ENCODE measurements around the gene IL1RAPL1.

Gene IL1RAPL1

DNA sequence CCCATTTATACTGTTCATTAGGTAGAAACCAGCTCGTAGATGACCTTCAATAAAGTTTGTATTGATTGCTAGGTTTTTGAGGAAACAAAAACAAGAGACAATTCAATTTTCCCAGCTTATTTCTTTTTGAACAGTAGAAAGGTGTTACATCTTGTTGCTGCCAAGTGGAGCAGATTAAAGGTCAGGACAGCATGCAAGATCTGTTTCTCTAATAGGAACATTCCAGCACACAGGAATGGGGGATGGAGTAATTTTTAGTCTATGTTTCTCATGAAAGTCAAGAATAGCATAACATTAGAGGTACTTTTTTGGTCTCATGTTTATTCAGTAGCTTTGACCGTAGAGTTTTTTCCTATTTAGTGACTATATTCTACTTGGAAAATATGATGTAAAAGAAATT is 132.4 kb downstream of the IL1RAPL1 start:
- H3K4me1 ChIP-seq (ENCODE audit: insufficient read depth, low read length): no peaks in the 10 kb centered on the region
- no peak overlapping the region for H3K4me3 ChIP-seq (ENCODE audit: low read depth in 1 of 2, low read length in 2 of 2)
- no peak for DNase-seq
- H4K20me1 ChIP-seq (ENCODE audit: insufficient read depth, low read length): no peaks in the 10 kb centered on the region
- no peak overlapping the region for H3K27ac ChIP-seq (ENCODE audit: low read length)
- no peak for ATAC-seq (ENCODE audit: insufficient read depth, low read depth)
- no peak overlapping the region for H3K4me2 ChIP-seq (ENCODE audit: insufficient read depth, low read length)
- H3K9ac ChIP-seq (ENCODE audit: low read depth, low read length): no peak overlapping the region
- H3K9me3 ChIP-seq (ENCODE audit: insufficient read depth, low read length, severe bottlenecking): no peaks in the 10 kb centered on the region
- H2AFZ ChIP-seq (ENCODE audit: low read depth, low read length): no peak overlapping the region
- H3K79me2 ChIP-seq (ENCODE audit: insufficient read depth, low read length): no peaks in the 10 kb centered on the region
- no peaks in the 10 kb centered on the region for H3K36me3 ChIP-seq (ENCODE audit: insufficient read depth, low read length)
- H3K27me3 ChIP-seq (ENCODE audit: insufficient read depth, low read length, poor library complexity): no peaks in the 10 kb centered on the region
- TF ChIP-seq, protein P1, sequence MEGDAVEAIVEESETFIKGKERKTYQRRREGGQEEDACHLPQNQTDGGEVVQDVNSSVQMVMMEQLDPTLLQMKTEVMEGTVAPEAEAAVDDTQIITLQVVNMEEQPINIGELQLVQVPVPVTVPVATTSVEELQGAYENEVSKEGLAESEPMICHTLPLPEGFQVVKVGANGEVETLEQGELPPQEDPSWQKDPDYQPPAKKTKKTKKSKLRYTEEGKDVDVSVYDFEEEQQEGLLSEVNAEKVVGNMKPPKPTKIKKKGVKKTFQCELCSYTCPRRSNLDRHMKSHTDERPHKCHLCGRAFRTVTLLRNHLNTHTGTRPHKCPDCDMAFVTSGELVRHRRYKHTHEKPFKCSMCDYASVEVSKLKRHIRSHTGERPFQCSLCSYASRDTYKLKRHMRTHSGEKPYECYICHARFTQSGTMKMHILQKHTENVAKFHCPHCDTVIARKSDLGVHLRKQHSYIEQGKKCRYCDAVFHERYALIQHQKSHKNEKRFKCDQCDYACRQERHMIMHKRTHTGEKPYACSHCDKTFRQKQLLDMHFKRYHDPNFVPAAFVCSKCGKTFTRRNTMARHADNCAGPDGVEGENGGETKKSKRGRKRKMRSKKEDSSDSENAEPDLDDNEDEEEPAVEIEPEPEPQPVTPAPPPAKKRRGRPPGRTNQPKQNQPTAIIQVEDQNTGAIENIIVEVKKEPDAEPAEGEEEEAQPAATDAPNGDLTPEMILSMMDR (IDR thresholded peaks at IDR 0.05; ENCODE audit: borderline replicate concordance, extremely low read depth, low read length, poor library complexity, severe bottlenecking): no peak
- no peak for TF ChIP-seq EZH2 (IDR thresholded peaks at IDR 0.05; ENCODE audit: borderline replicate concordance, low read depth, low read length, severe bottlenecking)

DNA sequence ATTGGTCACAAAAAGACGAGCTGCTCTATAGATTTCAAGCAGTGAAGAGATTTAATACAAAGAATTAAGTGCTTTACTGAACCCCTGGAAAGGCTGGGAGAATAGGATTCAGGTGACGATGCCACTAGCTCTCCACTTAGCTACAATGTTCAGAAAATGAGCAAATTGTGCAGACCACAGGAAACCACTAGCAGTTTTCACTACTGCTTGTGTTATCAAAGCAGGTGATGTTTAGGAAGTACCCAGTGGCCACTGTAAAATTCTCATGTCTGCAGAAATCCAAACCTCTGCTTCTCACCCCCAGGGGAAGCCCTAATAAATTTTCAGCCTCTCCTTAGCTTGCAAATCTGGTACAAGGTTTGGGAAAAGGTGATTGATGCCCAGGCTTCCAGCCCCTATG is 165.1 kb downstream of the IL1RAPL1 start:
- Histone ChIP-seq H3K4me1 (ENCODE audit: insufficient read depth, low read length) (no peaks in the 10 kb centered on the region), H3K27me3 (ENCODE audit: insufficient read depth, low read length, poor library complexity) (no peaks in the 10 kb centered on the region), H3K4me3 (ENCODE audit: low read depth in 1 of 2, low read length in 2 of 2) (no peak overlapping the region), H3K9me3 (ENCODE audit: insufficient read depth, low read length, severe bottlenecking) (no peaks in the 10 kb centered on the region), H2AFZ (ENCODE audit: low read depth, low read length) (no peak overlapping the region), H3K4me2 (ENCODE audit: insufficient read depth, low read length) (no peak overlapping the region), H3K9ac (ENCODE audit: low read depth, low read length) (no peak overlapping the region), H3K27ac (ENCODE audit: low read length) (no peak overlapping the region), H3K79me2 (ENCODE audit: insufficient read depth, low read length) (no peaks in the 10 kb centered on the region), H3K36me3 (ENCODE audit: insufficient read depth, low read length) (no peaks in the 10 kb centered on the region), H4K20me1 (ENCODE audit: insufficient read depth, low read length) (no peaks in the 10 kb centered on the region)
- no peak for TF ChIP-seq EZH2 (IDR thresholded peaks at IDR 0.05; ENCODE audit: borderline replicate concordance, low read depth, low read length, severe bottlenecking)
- TF ChIP-seq, protein P1 (IDR thresholded peaks at IDR 0.05; ENCODE audit: borderline replicate concordance, extremely low read depth, low read length, poor library complexity, severe bottlenecking): no peak
- DNase-seq: no peak
- ATAC-seq (ENCODE audit: insufficient read depth, low read depth): no peak

DNA sequence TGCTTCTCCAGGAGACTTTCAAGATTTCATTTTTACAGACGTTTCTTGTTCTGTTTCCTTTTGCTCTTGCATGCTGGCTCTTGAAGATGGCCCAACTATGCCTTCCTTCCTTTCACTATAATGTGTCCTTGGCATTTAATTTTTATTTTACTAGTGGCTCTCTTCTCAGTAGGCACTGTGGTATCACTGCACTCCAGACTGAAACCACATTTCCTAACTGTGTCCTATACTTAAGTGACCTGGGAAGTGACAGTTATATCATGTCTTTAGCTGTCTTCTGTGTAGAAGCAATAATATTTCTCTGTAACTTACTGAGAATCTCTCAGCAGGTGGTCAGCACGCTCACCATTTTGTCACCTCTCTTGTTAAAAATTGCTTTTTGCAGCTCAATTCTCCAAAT is 168.9 kb downstream of the IL1RAPL1 start:
- no peaks in the 10 kb centered on the region for H4K20me1 ChIP-seq (ENCODE audit: insufficient read depth, low read length)
- ATAC-seq (ENCODE audit: insufficient read depth, low read depth): no peak
- no peak for TF ChIP-seq EZH2 (IDR thresholded peaks at IDR 0.05; ENCODE audit: borderline replicate concordance, low read depth, low read length, severe bottlenecking)
- TF ChIP-seq, protein P1 (IDR thresholded peaks at IDR 0.05; ENCODE audit: borderline replicate concordance, extremely low read depth, low read length, poor library complexity, severe bottlenecking): no peak
- H3K4me3 ChIP-seq (ENCODE audit: low read depth in 1 of 2, low read length in 2 of 2): no peak overlapping the region
- no peaks in the 10 kb centered on the region for H3K4me1 ChIP-seq (ENCODE audit: insufficient read depth, low read length)
- no peaks in the 10 kb centered on the region for H3K9me3 ChIP-seq (ENCODE audit: insufficient read depth, low read length, severe bottlenecking)
- no peak for DNase-seq
- no peaks in the 10 kb centered on the region for H3K27me3 ChIP-seq (ENCODE audit: insufficient read depth, low read length, poor library complexity)
- H3K79me2 ChIP-seq (ENCODE audit: insufficient read depth, low read length): no peaks in the 10 kb centered on the region
- no peaks in the 10 kb centered on the region for H3K36me3 ChIP-seq (ENCODE audit: insufficient read depth, low read length)
- no peak overlapping the region for H3K27ac ChIP-seq (ENCODE audit: low read length)
- H3K4me2 ChIP-seq (ENCODE audit: insufficient read depth, low read length): no peak overlapping the region
- H2AFZ ChIP-seq (ENCODE audit: low read depth, low read length): no peak overlapping the region
- no peak overlapping the region for H3K9ac ChIP-seq (ENCODE audit: low read depth, low read length)

DNA sequence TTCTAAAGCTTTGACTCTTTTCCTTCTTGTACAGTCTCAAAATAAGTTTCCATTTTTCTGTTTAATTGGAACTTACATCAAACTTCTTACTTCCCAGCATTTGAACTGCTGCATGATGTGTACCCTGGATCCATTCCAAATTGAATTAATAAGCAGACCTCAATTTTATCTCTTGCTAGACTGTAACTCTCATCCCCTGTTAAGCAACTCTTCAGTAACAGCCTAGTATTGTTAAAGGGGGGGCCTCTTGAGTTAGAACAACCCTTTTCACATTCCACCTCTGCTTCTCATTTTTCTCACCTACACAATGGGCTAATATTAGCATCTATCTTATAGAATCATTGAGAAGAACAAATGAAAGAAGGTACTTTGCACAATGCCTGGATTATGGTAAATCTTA is 169.4 kb downstream of the IL1RAPL1 start:
- Histone ChIP-seq H3K4me3 (ENCODE audit: low read depth in 1 of 2, low read length in 2 of 2) (no peak overlapping the region), H4K20me1 (ENCODE audit: insufficient read depth, low read length) (no peaks in the 10 kb centered on the region), H2AFZ (ENCODE audit: low read depth, low read length) (no peak overlapping the region), H3K36me3 (ENCODE audit: insufficient read depth, low read length) (no peaks in the 10 kb centered on the region), H3K27ac (ENCODE audit: low read length) (no peak overlapping the region), H3K79me2 (ENCODE audit: insufficient read depth, low read length) (no peaks in the 10 kb centered on the region), H3K9me3 (ENCODE audit: insufficient read depth, low read length, severe bottlenecking) (no peaks in the 10 kb centered on the region), H3K4me2 (ENCODE audit: insufficient read depth, low read length) (no peak overlapping the region), H3K4me1 (ENCODE audit: insufficient read depth, low read length) (no peaks in the 10 kb centered on the region), H3K9ac (ENCODE audit: low read depth, low read length) (no peak overlapping the region), H3K27me3 (ENCODE audit: insufficient read depth, low read length, poor library complexity) (no peaks in the 10 kb centered on the region)
- TF ChIP-seq, protein P1 (IDR thresholded peaks at IDR 0.05; ENCODE audit: borderline replicate concordance, extremely low read depth, low read length, poor library complexity, severe bottlenecking): no peak
- no peak for TF ChIP-seq EZH2 (IDR thresholded peaks at IDR 0.05; ENCODE audit: borderline replicate concordance, low read depth, low read length, severe bottlenecking)
- no peak for ATAC-seq (ENCODE audit: insufficient read depth, low read depth)
- no peak for DNase-seq

All from DND-41 (cell line).